Esophagus squamous epithelium (tissue), 5 donors: ENCODE data around the gene HMHB1. TPM values are rescaled to one million over a fixed set of nuclear protein-coding genes. Genes with fewer than 3 reads are reported as not detected.

Experiments
- DNase-seq: peaks from one replicate; lab custom pipeline; 2025; lab: John Stamatoyannopoulos, UW
- H3K27ac ChIP-seq, 4 donors: fragments of 200-600 bp; sonication (generic); one replicate each; pipeline ENCODE4 v1.5.1; 2016 to 2019; ENCODE audit warnings: mild to moderate bottlenecking in 1 of 4
- H3K27me3 ChIP-seq, 4 donors: fragments of 200-600 bp; sonication (generic); 1 replicate in 3 of 4; 2 replicates in 1 of 4; pipeline versions ENCODE4 v1.5.1 to v1.6.0; 2017 to 2021; ENCODE audit warnings: antibody characterized with exemption in 1 of 4
- H3K36me3 ChIP-seq, 3 donors: fragments of 200-600 bp; sonication (generic); one replicate each; pipeline ENCODE4 v1.5.1; 2016 to 2019
- H3K4me1 ChIP-seq, 3 donors: fragments of 200-600 bp; sonication (generic); one replicate each; pipeline ENCODE4 v1.5.1; 2017 to 2019
- H3K4me3 ChIP-seq, 4 donors: fragments of 200-600 bp; sonication (generic); 1 replicate in 3 of 4; 2 replicates in 1 of 4; pipeline ENCODE4 v1.5.1; 2016 to 2019; ENCODE audit warnings: mild to moderate bottlenecking in 2 of 4, moderate library complexity in 1 of 4
- H3K9me3 ChIP-seq, 3 donors: fragments of 200-600 bp; sonication (generic); one replicate each; pipeline ENCODE4 v1.5.1; 2016 to 2019
- POLR2A ChIP-seq, 4 donors: fragments of 450-650 bp; IDR thresholded peaks; one replicate each; pipeline ENCODE4 v1.6.1; 2017; ENCODE audit warnings: antibody characterized with exemption in 4 of 4, mild to moderate bottlenecking in 4 of 4, moderate library complexity in 3 of 4
- WGBS, 2 donors: methylation state at CpG; one replicate each; pipeline ENCODE4 v1.1.5; 2018; 5-methylcytosine and 5-hydroxymethylcytosine counted together
- intact Hi-C: fragments of 100-400 bp; cut with DNase I; formaldehyde crosslinking; loops from one replicate; pipeline ENCODE4 v1.15.0; 2022
- total RNA-seq, 4 donors: library from RNA; depleted of rRNA; stranded (reverse); fragments of >200 nt; gene quantifications; one replicate each; pipeline ENCODE4 v1.1.0, GENCODE V29; 2016
- TF ChIP-seq, protein P1 (sequence below), 6 experiments: fragments of 450-650 bp in 4 of 6; fragments of 200-600 bp in 2 of 6; sonication (generic) in 2 of 6; IDR thresholded peaks; one replicate each; pipeline ENCODE4 v1.5.1; 2016 to 2019; ENCODE audit warnings: antibody characterized with exemption in 6 of 6, mild to moderate bottlenecking in 4 of 6, moderate library complexity in 4 of 6
- donor health status: DM: yes; HTN: yes; CAD: no.

HMHB1 gene
- total RNA-seq, 4 donors from 2014 or later, result not detected

DNA sequence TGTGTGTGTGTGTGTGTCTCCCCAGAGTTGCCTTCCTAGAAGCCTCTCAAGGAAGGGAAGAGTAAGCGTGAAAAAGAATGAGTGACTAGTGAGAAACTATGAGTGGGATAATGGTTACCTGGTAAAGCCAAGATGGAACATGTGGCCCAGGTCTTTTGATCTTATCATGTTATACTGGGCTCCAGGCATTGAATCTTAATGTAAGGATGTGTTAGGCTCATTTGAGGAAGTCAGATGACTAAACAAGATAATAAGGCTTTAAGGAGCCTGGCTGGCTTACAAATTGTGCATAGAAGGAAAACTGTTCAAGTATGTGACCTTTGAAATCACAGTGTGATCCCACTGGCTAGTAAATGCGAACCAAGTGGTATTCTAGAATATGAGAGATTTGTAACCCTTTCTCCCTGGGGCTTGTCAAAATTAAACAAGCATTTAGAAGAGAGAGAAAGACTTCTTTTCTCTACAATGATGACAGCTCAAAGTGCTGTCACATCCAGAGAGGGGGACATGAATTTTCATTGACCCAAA, 29.9 kb upstream of the HMHB1 start:
- Histone ChIP-seq H3K4me1 (no peaks in the 10 kb centered on the region), H3K27ac (no peak overlapping the region), H3K36me3 (no peaks in the 10 kb centered on the region), H3K9me3 (no peaks in the 10 kb centered on the region), H3K4me3 (no peak overlapping the region), H3K27me3 (no peaks in the 10 kb centered on the region)
- WGBS, 2 donors, result 60 to 73% methylated on average over 2 of the region's 2 CpGs
- TF ChIP-seq, protein P1, sequence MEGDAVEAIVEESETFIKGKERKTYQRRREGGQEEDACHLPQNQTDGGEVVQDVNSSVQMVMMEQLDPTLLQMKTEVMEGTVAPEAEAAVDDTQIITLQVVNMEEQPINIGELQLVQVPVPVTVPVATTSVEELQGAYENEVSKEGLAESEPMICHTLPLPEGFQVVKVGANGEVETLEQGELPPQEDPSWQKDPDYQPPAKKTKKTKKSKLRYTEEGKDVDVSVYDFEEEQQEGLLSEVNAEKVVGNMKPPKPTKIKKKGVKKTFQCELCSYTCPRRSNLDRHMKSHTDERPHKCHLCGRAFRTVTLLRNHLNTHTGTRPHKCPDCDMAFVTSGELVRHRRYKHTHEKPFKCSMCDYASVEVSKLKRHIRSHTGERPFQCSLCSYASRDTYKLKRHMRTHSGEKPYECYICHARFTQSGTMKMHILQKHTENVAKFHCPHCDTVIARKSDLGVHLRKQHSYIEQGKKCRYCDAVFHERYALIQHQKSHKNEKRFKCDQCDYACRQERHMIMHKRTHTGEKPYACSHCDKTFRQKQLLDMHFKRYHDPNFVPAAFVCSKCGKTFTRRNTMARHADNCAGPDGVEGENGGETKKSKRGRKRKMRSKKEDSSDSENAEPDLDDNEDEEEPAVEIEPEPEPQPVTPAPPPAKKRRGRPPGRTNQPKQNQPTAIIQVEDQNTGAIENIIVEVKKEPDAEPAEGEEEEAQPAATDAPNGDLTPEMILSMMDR (IDR thresholded peaks at IDR 0.05), result no peak
- no peak for TF ChIP-seq POLR2A (IDR thresholded peaks at IDR 0.05)
- DNase-seq, result no peak
- intact Hi-C loops, result no loop called here

DNA sequence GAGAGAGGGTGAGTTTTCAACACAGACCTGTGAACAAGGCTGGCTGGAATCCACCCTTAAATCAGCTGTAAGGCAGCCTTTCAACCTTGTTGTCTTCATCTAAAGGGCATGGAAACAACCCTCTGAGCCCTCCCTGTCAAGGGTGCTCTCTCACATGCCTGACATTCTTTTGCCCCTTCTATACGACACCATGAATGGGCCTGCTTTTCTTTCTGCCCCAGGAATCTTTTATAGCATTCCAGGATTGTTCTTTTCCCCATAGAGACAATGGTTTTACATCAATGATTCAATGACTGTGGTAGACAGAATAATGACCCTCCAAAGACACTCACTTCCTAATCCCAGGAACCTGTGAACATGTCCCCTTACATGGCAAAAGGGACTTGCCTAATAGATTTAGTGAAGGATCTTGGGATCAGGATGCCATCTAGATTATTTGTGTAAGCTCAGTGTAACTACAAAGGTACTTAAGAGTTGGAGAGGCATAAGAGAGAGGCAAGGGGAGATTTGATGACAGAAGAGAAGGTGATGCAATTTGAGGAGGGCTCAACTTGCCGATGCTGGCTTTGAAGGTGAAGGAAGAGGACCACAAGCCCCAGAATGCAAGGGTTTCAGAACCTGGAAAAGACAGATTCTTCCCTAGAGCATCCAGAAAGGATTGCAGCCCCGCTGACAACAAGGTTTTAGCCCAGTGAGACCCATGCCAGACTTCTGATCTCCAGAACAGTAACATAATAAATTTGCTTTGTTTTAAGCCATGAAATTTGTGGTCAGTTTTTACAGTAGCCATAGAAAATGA, 29.2 kb upstream of the HMHB1 start:
- no peaks in the 10 kb centered on the region for H3K9me3 ChIP-seq
- TF ChIP-seq POLR2A (IDR thresholded peaks at IDR 0.05), result no peak
- TF ChIP-seq, protein P1 (IDR thresholded peaks at IDR 0.05), result no peak
- H3K4me3 ChIP-seq, result no peak overlapping the region
- H3K36me3 ChIP-seq, result no peaks in the 10 kb centered on the region
- WGBS, 2 donors, result 60 to 63% methylated on average over 3 of the region's 3 CpGs
- H3K27ac ChIP-seq, result no peak overlapping the region
- no peaks in the 10 kb centered on the region for H3K4me1 ChIP-seq
- DNase-seq, result no peak
- H3K27me3 ChIP-seq, result no peaks in the 10 kb centered on the region
- intact Hi-C loops, result no loop called here

GRCh38 chr5:143788401-143788800, 23.6 kb upstream of the HMHB1 start:
- DNase-seq, result no peak
- WGBS, 2 donors, result 86 to 95% methylated on average over 1 of the region's 1 CpG
- Histone ChIP-seq H3K4me3 (no peak overlapping the region), H3K9me3 (no peaks in the 10 kb centered on the region), H3K4me1 (no peaks in the 10 kb centered on the region), H3K27ac (no peak overlapping the region), H3K36me3 (no peaks in the 10 kb centered on the region), H3K27me3 (no peaks in the 10 kb centered on the region)
- no peak for TF ChIP-seq POLR2A (IDR thresholded peaks at IDR 0.05)
- TF ChIP-seq, protein P1 (IDR thresholded peaks at IDR 0.05), result no peak
- intact Hi-C loops, result no loop called here

- WGBS, 2 donors, result 82% methylated on average over 2 of the region's 2 CpGs
- no peaks in the 10 kb centered on the region for H3K9me3 ChIP-seq
- no peak overlapping the region for H3K27ac ChIP-seq
- no peak overlapping the region for H3K4me3 ChIP-seq
- TF ChIP-seq, protein P1 (IDR thresholded peaks at IDR 0.05), result no peak
- TF ChIP-seq POLR2A (IDR thresholded peaks at IDR 0.05), result no peak
- no peak for DNase-seq
- no peaks in the 10 kb centered on the region for H3K4me1 ChIP-seq
- H3K36me3 ChIP-seq, result no peaks in the 10 kb centered on the region
- no peaks in the 10 kb centered on the region for H3K27me3 ChIP-seq
- intact Hi-C loops, result no loop called here
These were observed 21.4 kb upstream of the HMHB1 start for GRCh38 chr5:143790457-143791112.
